PC-9 (cell line): ENCODE results near the gene KCNJ8. TPM values are rescaled to one million over a fixed set of nuclear protein-coding genes. Genes with fewer than 3 reads are reported as not detected.
"Not testable (repeated sequence)": the region's sequence is repeated elsewhere in the genome, so short reads cannot be mapped to it uniquely, and the experiment has no call there.

Experiments
- BruUV-seq: library from RNA; stranded (reverse); fragments of 400-500 nt; replicated peaks from 2 replicates; lab custom pipeline; 2021; lab: Mats Ljungman, UMichigan
- CTCF ChIA-PET: fragments of 300-600 bp; sonication (Branson Sonifier 250); formaldehyde crosslinking; loops from one replicate; lab custom pipeline; 2022; ENCODE audit warnings: antibody characterized with exemption; lab: Charles Lee
- POLR2A ChIA-PET: fragments of 300-600 bp; sonication (Branson Sonifier 250); formaldehyde crosslinking; loops from one replicate; lab custom pipeline; 2022; ENCODE audit warnings: antibody characterized with exemption; ENCODE audit not compliant: unreplicated experiment; lab: Charles Lee
- DNase-seq, 2 experiments: peaks; one replicate each; pipeline versions ENCODE4 v3.0.0 to v3.0.0-alpha.2; 2015 to 2022; ENCODE audit warnings: mixed read lengths in 1 of 2
- H2AFZ ChIP-seq: fragments of 200-600 bp; sonication (generic); 2 replicates; pipeline ENCODE4 v1.8.1; 2017; ENCODE audit warnings: antibody characterized with exemption
- H3F3A ChIP-seq: fragments of 200-600 bp; sonication (generic); 2 replicates; pipeline ENCODE4 v1.8.1; 2017; ENCODE audit warnings: antibody characterized with exemption, mild to moderate bottlenecking, low read depth; ENCODE audit not compliant: insufficient read depth
- H3K27ac ChIP-seq: fragments of 200-600 bp; sonication (generic); 2 replicates; pipeline ENCODE4 v1.6.1; 2016; ENCODE audit warnings: mixed run types
- H3K27me3 ChIP-seq: fragments of 200-600 bp; sonication (generic); 2 replicates; pipeline ENCODE4 v1.6.1; 2016; ENCODE audit warnings: low read depth, mixed run types; ENCODE audit not compliant: insufficient read depth
- H3K36me3 ChIP-seq: fragments of 200-600 bp; sonication (generic); 2 replicates; pipeline ENCODE4 v1.6.1; 2016; ENCODE audit warnings: low read depth, mixed run types
- H3K4me1 ChIP-seq: fragments of 200-600 bp; sonication (generic); replicated peaks from 2 replicates; pipeline ENCODE4 v1.6.1; 2016; ENCODE audit warnings: mixed run types; ENCODE audit not compliant: insufficient read depth
- H3K4me2 ChIP-seq: fragments of 200-600 bp; sonication (generic); 2 replicates; pipeline ENCODE4 v1.6.1; 2017; ENCODE audit warnings: mixed run types
- H3K4me3 ChIP-seq: fragments of 200-600 bp; sonication (generic); 2 replicates; pipeline ENCODE4 v1.6.1; 2016; ENCODE audit warnings: mixed run types
- H3K79me2 ChIP-seq: fragments of 200-600 bp; sonication (generic); 2 replicates; pipeline ENCODE4 v1.6.1; 2017; ENCODE audit warnings: low read depth, mixed run types
- H3K9me2 ChIP-seq: fragments of 200-600 bp; sonication (generic); 2 replicates; pipeline ENCODE4 v1.8.1; 2017; ENCODE audit warnings: mild to moderate bottlenecking; ENCODE audit not compliant: insufficient read depth
- H3K9me3 ChIP-seq: fragments of 200-600 bp; sonication (generic); 2 replicates; pipeline ENCODE4 v1.8.1; 2016; ENCODE audit warnings: low read depth; ENCODE audit not compliant: insufficient read depth
- H4K20me1 ChIP-seq: fragments of 200-600 bp; sonication (generic); 2 replicates; pipeline ENCODE4 v1.8.1; 2017; ENCODE audit not compliant: insufficient read depth
- CTCF ChIP-seq: fragments of 200-600 bp; sonication (generic); conservative IDR thresholded peaks from 2 replicates; pipeline ENCODE4 v1.6.1; 2017; ENCODE audit warnings: mixed run types, antibody characterized with exemption, mild to moderate bottlenecking, moderate library complexity
- EZH2 ChIP-seq: fragments of 200-600 bp; sonication (generic); IDR thresholded peaks from 2 replicates; pipeline ENCODE4 v1.8.0; 2017; ENCODE audit warnings: antibody characterized with exemption, low read depth
- intact Hi-C: fragments of 100-400 bp; cut with micrococcal nuclease; formaldehyde crosslinking; loops from one replicate; pipeline ENCODE4 v1.10.0; 2022; ENCODE audit not compliant: unreplicated experiment
- total RNA-seq: library from RNA; stranded (reverse); gene quantifications from 2 replicates; pipeline ENCODE4 v1.2.3, GENCODE V29; 2021

KCNJ8 gene
- total RNA-seq, 1 experiment from 2014 or later: not detected

- H3K9me2 ChIP-seq: no peaks in the 10 kb centered on the region
- H3K4me2 ChIP-seq: no peak overlapping the region
- no peak for DNase-seq
- H3K4me3 ChIP-seq: no peak overlapping the region
- no peaks in the 10 kb centered on the region for H3K27me3 ChIP-seq
- no TSS peak for BruUV-seq
- TF ChIP-seq CTCF (no peak), EZH2 (no peak)
- H3K36me3 ChIP-seq: no peaks in the 10 kb centered on the region
- POLR2A ChIA-PET: no interaction called here
- no peaks in the 10 kb centered on the region for H3K4me1 ChIP-seq
- no peaks in the 10 kb centered on the region for H3K9me3 ChIP-seq
- CTCF ChIA-PET: no interaction called here
- H4K20me1 ChIP-seq: no peaks in the 10 kb centered on the region
- H3K79me2 ChIP-seq: no peaks in the 10 kb centered on the region
- H3F3A ChIP-seq: no peaks in the 10 kb centered on the region
- intact Hi-C loops: no loop called here
- no peak overlapping the region for H2AFZ ChIP-seq
- H3K27ac ChIP-seq: no peak overlapping the region
These were observed 38.6 kb upstream of the KCNJ8 start for GRCh38 chr12:21813125-21813524.

- H3F3A ChIP-seq, BruUV-seq, CTCF ChIA-PET: not testable (repeated sequence)
These were observed 37.8 kb upstream of the KCNJ8 start for GRCh38 chr12:21812340-21812739.

GRCh38 chr12:21809100-21809499 lies 34.6 kb upstream of the KCNJ8 start:
- CTCF ChIA-PET: no interaction called here
- no peaks in the 10 kb centered on the region for H3K27me3 ChIP-seq
- H3K4me2 ChIP-seq: no peak overlapping the region
- H3K4me1 ChIP-seq: no peaks in the 10 kb centered on the region
- no peaks in the 10 kb centered on the region for H3K36me3 ChIP-seq
- intact Hi-C loops: no loop called here
- no peaks in the 10 kb centered on the region for H4K20me1 ChIP-seq
- no peaks in the 10 kb centered on the region for H3K9me2 ChIP-seq
- no peak overlapping the region for H3K27ac ChIP-seq
- H3K9me3 ChIP-seq: no peaks in the 10 kb centered on the region
- no TSS peak for BruUV-seq
- H3K4me3 ChIP-seq: no peak overlapping the region
- POLR2A ChIA-PET: no interaction called here
- DNase-seq: no peak
- no peak for TF ChIP-seq CTCF
- no peak for TF ChIP-seq EZH2
- H2AFZ ChIP-seq: no peak overlapping the region
- H3F3A ChIP-seq: no peaks in the 10 kb centered on the region
- no peaks in the 10 kb centered on the region for H3K79me2 ChIP-seq

More at GRCh38 chr12:21812340-21812739, 37.8 kb upstream of the KCNJ8 start:
- H3K36me3 ChIP-seq, intact Hi-C loops, H3K27me3 ChIP-seq, H3K4me1 ChIP-seq, H3K9me3 ChIP-seq, H3K4me2 ChIP-seq, H3K79me2 ChIP-seq, H2AFZ ChIP-seq, H4K20me1 ChIP-seq, POLR2A ChIA-PET, H3K9me2 ChIP-seq, DNase-seq, H3K4me3 ChIP-seq, H3K27ac ChIP-seq: not testable (repeated sequence)

GRCh38 chr12:21806255-21806654 lies 31.7 kb upstream of the KCNJ8 start:
- Histone ChIP-seq H3K4me2 (no peak overlapping the region), H2AFZ (no peak overlapping the region), H3K79me2 (no peaks in the 10 kb centered on the region), H3K27me3 (no peaks in the 10 kb centered on the region), H3K4me1 (no peaks in the 10 kb centered on the region), H3F3A (no peaks in the 10 kb centered on the region), H4K20me1 (no peaks in the 10 kb centered on the region), H3K9me2 (no peaks in the 10 kb centered on the region), H3K4me3 (no peak overlapping the region), H3K27ac (no peak overlapping the region), H3K36me3 (no peaks in the 10 kb centered on the region), H3K9me3 (no peaks in the 10 kb centered on the region)
- no peak for TF ChIP-seq CTCF
- TF ChIP-seq EZH2: no peak
- BruUV-seq: no TSS peak
- no peak for DNase-seq
- ChIA-PET CTCF (no interaction called here), POLR2A (no interaction called here)
- intact Hi-C loops: no loop called here
